ENCODE results near the gene ERVMER34-1.

ERVMER34-1 gene

GRCh38 chr4:52752936-52753335 is 1.7 kb upstream of the ERVMER34-1 start:
- H3K4me3 ChIP-seq (ENCODE audit: low read depth, low read length) = no peak overlapping the region
- TF ChIP-seq CTCF (IDR thresholded peaks at IDR 0.05; ENCODE audit: insufficient read depth, low read length, missing control alignments) = no peak
- ChIA-PET CTCF (no interaction called here), POLR2A (no interaction called here)
- no peak for DNase-seq (ENCODE audit: low read depth, low spot score)

- peak overlapping the region; percentile 55 for H3K4me3 ChIP-seq (ENCODE audit: low read depth, low read length)
- CTCF ChIA-PET = interaction anchor here (1.9 kb wide), 1 partner anchor 231 kb away, joined by 5 read pairs; no protein-coding TSS in a partner anchor
- POLR2A ChIA-PET = no interaction called here
- no peak for TF ChIP-seq CTCF (IDR thresholded peaks at IDR 0.05; ENCODE audit: insufficient read depth, low read length, missing control alignments)
- DNase-seq (ENCODE audit: low read depth, low spot score) = no peak
Observed at GRCh38 chr4:52751487-52751911, 274 bp upstream of the ERVMER34-1 start.

GRCh38 chr4:52750213-52750612 is 1.0 kb downstream of the ERVMER34-1 start:
- no peak for DNase-seq (ENCODE audit: low read depth, low spot score)
- no peak for TF ChIP-seq CTCF (IDR thresholded peaks at IDR 0.05; ENCODE audit: insufficient read depth, low read length, missing control alignments)
- no peak overlapping the region for H3K4me3 ChIP-seq (ENCODE audit: low read depth, low read length)
- CTCF ChIA-PET = interaction anchor here (1.9 kb wide), 1 partner anchor 232 kb away, joined by 5 read pairs; no protein-coding TSS in a partner anchor
- POLR2A ChIA-PET = no interaction called here

- no peak for DNase-seq (ENCODE audit: low read depth, low spot score)
- CTCF ChIA-PET = no interaction called here
- TF ChIP-seq CTCF (IDR thresholded peaks at IDR 0.05; ENCODE audit: insufficient read depth, low read length, missing control alignments) = no peak
Observed at GRCh38 chr4:52748432-52748831, 2.8 kb downstream of the ERVMER34-1 start.

GRCh38 chr4:52744588-52744987 is 6.6 kb downstream of the ERVMER34-1 start:
- no peak for DNase-seq (ENCODE audit: low read depth, low spot score)
- no peak overlapping the region for H3K4me3 ChIP-seq (ENCODE audit: low read depth, low read length)
- CTCF ChIA-PET = no interaction called here
- no peak for TF ChIP-seq CTCF (IDR thresholded peaks at IDR 0.05; ENCODE audit: insufficient read depth, low read length, missing control alignments)
- POLR2A ChIA-PET = no interaction called here

More at GRCh38 chr4:52748432-52748831, 2.8 kb downstream of the ERVMER34-1 start:
- POLR2A ChIA-PET = no interaction called here
- H3K4me3 ChIP-seq (ENCODE audit: low read depth, low read length) = no peak overlapping the region

- no peak overlapping the region for H3K4me3 ChIP-seq (ENCODE audit: low read depth, low read length)
- no peak for DNase-seq (ENCODE audit: low read depth, low spot score)
- CTCF ChIA-PET = no interaction called here
- POLR2A ChIA-PET = no interaction called here
- TF ChIP-seq CTCF (IDR thresholded peaks at IDR 0.05; ENCODE audit: insufficient read depth, low read length, missing control alignments) = no peak
Observed at GRCh38 chr4:52743444-52744019, 7.7 kb downstream of the ERVMER34-1 start.

Measured in AG04449 (cell line).